CD4-positive, CD25-positive, alpha-beta regulatory T cell (primary cell): ENCODE measurements around the gene COL20A1. TPM values are rescaled to one million over a fixed set of nuclear protein-coding genes. Genes with fewer than 3 reads are reported as not detected.
"Not testable (repeated sequence)": the region's sequence is repeated elsewhere in the genome, so short reads cannot be mapped to it uniquely, and the experiment has no call there.

Experiments
- ATAC-seq, 2 donors: fragments of 150-1000 bp; cut with Tn5 transposase; one replicate each; pipeline ENCODE4 v1.10.0; 2021; ENCODE audit warnings: low read depth in 2 of 2, moderate number of reproducible peaks in 2 of 2, moderate library complexity in 1 of 2
- DNase-seq, 3 donors: peaks; one replicate each; pipeline versions ENCODE4 v3.0.0 to v3.0.0-alpha.2; 2012 to 2022; ENCODE audit warnings: mixed read lengths in 1 of 3
- H3K27ac ChIP-seq: one replicate; pipeline ENCODE4 v1.7.0; 2013; ENCODE audit warnings: mild to moderate bottlenecking, low read length; ENCODE audit not compliant: insufficient read depth, poor library complexity, severe bottlenecking
- H3K27me3 ChIP-seq: one replicate; pipeline ENCODE4 v1.7.0; 2013; ENCODE audit warnings: low read length; ENCODE audit not compliant: control insufficient read depth, insufficient read depth
- H3K36me3 ChIP-seq: one replicate; pipeline ENCODE4 v1.7.0; 2013; ENCODE audit warnings: mild to moderate bottlenecking, low read length, moderate library complexity; ENCODE audit not compliant: control insufficient read depth, insufficient read depth
- H3K4me1 ChIP-seq: 2 replicates; pipeline ENCODE4 v1.7.0; 2013; ENCODE audit warnings: mild to moderate bottlenecking, low read length; ENCODE audit not compliant: insufficient read depth, control insufficient read depth, poor library complexity, severe bottlenecking
- H3K4me3 ChIP-seq: one replicate; pipeline ENCODE4 v1.7.0; 2013; ENCODE audit warnings: low read depth, mild to moderate bottlenecking, low read length, moderate library complexity
- H3K9me3 ChIP-seq, 2 experiments: 1 replicate in 1 of 2; 2 replicates in 1 of 2; pipeline ENCODE4 v1.7.0; 2013; ENCODE audit warnings: low read length in 2 of 2, mild to moderate bottlenecking in 1 of 2, moderate library complexity in 1 of 2; ENCODE audit not compliant: control insufficient read depth in 2 of 2
- H3K27ac Mint-ChIP-seq, 3 donors: one replicate each; pipeline ENCODE4 v1.8.0; 2020 to 2022; ENCODE audit warnings: mild to moderate bottlenecking in 3 of 3, mixed read lengths in 3 of 3, moderate library complexity in 2 of 3
- H3K27me3 Mint-ChIP-seq: one replicate; pipeline ENCODE4 v1.8.0; 2022; ENCODE audit warnings: mild to moderate bottlenecking, mixed read lengths
- H3K36me3 Mint-ChIP-seq: one replicate; pipeline ENCODE4 v1.8.0; 2020; ENCODE audit warnings: mixed read lengths
- H3K4me1 Mint-ChIP-seq, 4 donors: one replicate each; pipeline ENCODE4 v1.8.0; 2020 to 2022; ENCODE audit warnings: mixed read lengths in 4 of 4, mild to moderate bottlenecking in 1 of 4
- H3K4me3 Mint-ChIP-seq, 4 donors: one replicate each; pipeline ENCODE4 v1.8.0; 2020 to 2022; ENCODE audit warnings: mild to moderate bottlenecking in 4 of 4, mixed read lengths in 4 of 4, moderate library complexity in 3 of 4
- H3K9me3 Mint-ChIP-seq, 7 donors: one replicate each; pipeline ENCODE4 v1.8.0; 2020 to 2022; ENCODE audit warnings: mixed read lengths in 7 of 7, mild to moderate bottlenecking in 3 of 7, moderate library complexity in 2 of 7
- polyA plus RNA-seq, 4 donors: library from polyadenylated mRNA; unstranded; fragments of 300-500 nt; fragmentation: Illumina TruSeq; gene quantifications; one replicate each; pipeline ENCODE4 v1.2.3, GENCODE V29; 2021
- total RNA-seq: library from RNA; stranded (reverse); gene quantifications from one replicate; pipeline ENCODE4 v1.2.3, GENCODE V29; 2022

Gene COL20A1
- total and polyA plus RNA-seq, 5 donors from 2014 or later, result 0.20 TPM; not detected in 4

DNA sequence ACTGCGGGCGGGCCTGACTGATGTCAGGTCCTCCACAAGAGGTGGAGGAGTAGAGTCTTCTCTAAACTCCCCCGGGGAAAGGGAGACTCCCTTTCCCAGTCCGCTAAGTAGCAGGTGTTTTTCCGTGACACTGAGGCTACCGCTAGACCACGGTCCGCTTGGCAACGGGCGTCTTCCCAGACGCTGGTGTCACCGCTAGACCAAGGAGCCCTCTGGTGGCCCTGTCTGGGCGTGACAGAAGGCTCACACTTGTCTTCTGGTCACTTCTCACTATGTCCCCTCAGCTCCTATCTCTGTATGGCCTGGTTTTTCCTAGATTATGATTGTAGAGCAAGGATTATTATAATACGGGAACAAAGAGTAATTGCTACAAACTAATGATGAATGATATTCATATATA lies 41.6 kb upstream of the COL20A1 start:
- DNase-seq, H3K36me3 Mint-ChIP-seq, H3K4me3 Mint-ChIP-seq, H3K27me3 ChIP-seq, H3K27ac Mint-ChIP-seq, H3K4me3 ChIP-seq, H3K9me3 ChIP-seq, H3K27ac ChIP-seq, H3K4me1 ChIP-seq, ATAC-seq, H3K9me3 Mint-ChIP-seq, H3K36me3 ChIP-seq: not testable (repeated sequence)
- Mint-ChIP-seq H3K4me1 (peaks cover 0 to 11% (median 3%) of the 10 kb centered on the region in 4 donors), H3K27me3 (peaks cover 34% of the 10 kb centered on the region)

DNA sequence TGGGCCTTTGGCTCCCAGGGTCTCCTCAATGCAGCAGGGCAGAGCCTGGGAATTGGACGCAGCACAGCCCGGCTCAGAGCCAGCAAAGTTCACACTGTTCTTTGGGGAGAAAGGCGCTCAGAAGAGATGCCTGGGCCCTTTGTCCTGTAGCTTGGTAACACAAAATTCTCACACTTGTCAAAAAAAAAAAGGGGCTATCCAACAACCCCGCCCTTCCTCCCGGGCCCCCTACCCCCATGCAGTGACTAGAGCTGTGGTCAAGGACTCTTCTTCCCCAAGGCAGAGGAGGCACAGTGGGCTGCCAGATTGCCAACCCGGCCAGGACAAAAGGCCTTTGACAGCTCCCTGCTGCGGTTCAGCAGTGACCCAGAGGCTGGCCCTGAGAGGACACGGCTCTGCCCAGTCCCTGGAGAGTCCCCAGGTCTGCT lies 40.7 kb upstream of the COL20A1 start:
- no peaks in the 10 kb centered on the region for H3K36me3 ChIP-seq
- ATAC-seq, result no peak
- no peak overlapping the region for H3K4me3 ChIP-seq
- no peak overlapping the region for H3K27ac ChIP-seq
- Mint-ChIP-seq H3K27me3 (peaks cover 38% of the 10 kb centered on the region), H3K4me3 (no peak overlapping the region), H3K27ac (no peak overlapping the region), H3K9me3 (no peaks in the 10 kb centered on the region), H3K4me1 (peaks cover 0 to 11% (median 3%) of the 10 kb centered on the region in 4 donors), H3K36me3 (no peaks in the 10 kb centered on the region)
- no peaks in the 10 kb centered on the region for H3K9me3 ChIP-seq
- peaks cover 7% of the 10 kb centered on the region for H3K27me3 ChIP-seq
- H3K4me1 ChIP-seq, result no peaks in the 10 kb centered on the region
- no peak for DNase-seq

DNA sequence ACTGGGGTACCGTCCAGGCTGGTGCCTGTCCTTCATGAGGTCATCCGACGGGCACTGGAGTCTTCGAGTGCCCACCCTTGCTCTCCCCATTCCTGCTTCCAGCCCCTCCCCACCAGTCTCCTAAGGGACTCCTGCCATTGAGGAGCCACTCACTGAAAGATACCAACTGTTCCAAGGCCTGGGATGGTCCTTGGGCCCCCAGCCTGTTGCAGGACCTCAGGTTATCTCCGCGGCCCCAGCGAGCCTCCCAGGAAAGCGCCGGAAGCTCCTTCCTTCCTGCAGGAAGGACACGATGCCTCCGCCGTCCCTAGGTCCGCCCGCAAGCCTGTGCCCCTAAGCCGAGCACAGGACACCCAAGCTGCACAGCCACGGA lies 39.9 kb upstream of the COL20A1 start:
- Histone ChIP-seq H3K36me3 (no peaks in the 10 kb centered on the region), H3K27me3 (peaks cover 7% of the 10 kb centered on the region), H3K4me1 (no peaks in the 10 kb centered on the region), H3K9me3 (no peaks in the 10 kb centered on the region), H3K4me3 (no peak overlapping the region), H3K27ac (no peak overlapping the region)
- Mint-ChIP-seq H3K27me3 (peaks cover 38% of the 10 kb centered on the region), H3K9me3 (no peaks in the 10 kb centered on the region), H3K27ac (no peak overlapping the region), H3K4me1 (peaks cover 0 to 11% (median 3%) of the 10 kb centered on the region in 4 donors), H3K4me3 (peak overlapping the region in 1 of 4 donors; percentile 46), H3K36me3 (no peaks in the 10 kb centered on the region)
- no peak for ATAC-seq
- DNase-seq, result no peak

DNA sequence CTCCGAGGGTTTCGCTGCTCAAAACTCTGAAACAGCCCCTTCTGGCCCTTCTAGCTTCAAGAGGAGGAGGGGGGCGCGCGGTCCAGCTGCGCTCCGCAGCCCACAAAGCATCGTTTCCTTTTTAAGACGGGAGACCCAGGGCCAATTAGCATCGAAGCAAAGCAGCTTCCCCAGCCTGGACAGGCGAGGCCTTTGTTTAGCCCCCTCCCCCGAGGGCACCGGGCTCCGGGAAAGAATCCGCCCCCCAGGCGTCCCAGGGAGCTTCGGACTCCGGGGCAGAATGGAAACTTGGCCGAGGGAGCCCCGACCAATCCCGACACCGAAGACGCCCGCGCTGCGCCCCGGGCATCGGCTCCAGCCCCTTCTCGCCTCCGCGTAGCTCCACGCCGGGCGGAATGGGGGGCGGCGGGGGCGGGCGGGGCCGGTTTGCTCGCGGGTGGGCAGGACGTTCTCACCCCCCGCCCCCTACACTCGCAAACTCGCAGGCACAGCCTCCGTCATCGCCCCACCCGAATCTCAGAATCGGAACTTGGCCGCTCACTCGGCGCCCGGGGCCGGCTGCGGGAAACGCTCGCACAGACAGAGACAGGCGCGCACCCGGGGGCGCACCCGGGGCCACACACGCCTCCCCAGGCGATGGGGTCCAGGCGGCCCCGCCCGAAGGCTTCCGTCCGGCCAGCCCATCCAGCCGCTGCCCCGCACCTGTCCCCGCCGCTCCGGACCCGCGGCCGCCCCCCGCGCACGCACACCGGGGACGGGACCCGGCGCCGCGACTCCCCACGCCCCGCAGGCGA lies 39.4 kb upstream of the COL20A1 start:
- no peaks in the 10 kb centered on the region for H3K9me3 Mint-ChIP-seq
- H3K4me1 Mint-ChIP-seq, result peaks cover 0 to 11% (median 3%) of the 10 kb centered on the region in 4 donors
- no peak overlapping the region for H3K27ac Mint-ChIP-seq
- peak overlapping the region in 1 of 4 donors; percentile 16 for H3K4me3 Mint-ChIP-seq
- H3K9me3 ChIP-seq, result no peaks in the 10 kb centered on the region
- DNase-seq, result no peak
- H3K27me3 ChIP-seq, result peaks cover 7% of the 10 kb centered on the region
- H3K36me3 ChIP-seq, result no peaks in the 10 kb centered on the region
- no peak overlapping the region for H3K27ac ChIP-seq
- no peak for ATAC-seq
- no peak overlapping the region for H3K4me3 ChIP-seq
- H3K36me3 Mint-ChIP-seq, result no peaks in the 10 kb centered on the region
- H3K4me1 ChIP-seq, result no peaks in the 10 kb centered on the region
- peaks cover 38% of the 10 kb centered on the region for H3K27me3 Mint-ChIP-seq

DNA sequence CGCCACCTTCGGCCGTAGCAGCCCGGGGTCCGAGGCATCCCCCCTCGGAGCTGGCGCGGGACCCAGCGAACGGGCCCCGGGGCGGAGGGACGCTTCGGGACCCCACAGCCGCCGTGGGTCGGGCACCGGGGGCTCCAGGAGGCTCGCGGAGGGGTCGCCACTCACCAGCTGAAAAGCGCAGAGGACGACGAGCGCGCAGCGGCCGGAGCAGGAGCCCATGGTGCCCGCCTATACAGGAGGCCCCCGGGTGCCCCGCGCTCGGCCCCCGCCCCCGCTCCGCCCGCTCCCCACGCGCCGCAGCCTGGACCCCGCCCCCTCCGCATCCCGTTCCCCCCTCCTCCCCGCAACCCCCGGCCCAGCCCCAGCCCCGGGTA lies 38.8 kb upstream of the COL20A1 start, which contains the start of gene NKAIN4:
NKAIN4 (minus strand) TSS at position 232 of the 374 bp plus-strand sequence; CDS start at position 219, 13 bp downstream.
- Mint-ChIP-seq H3K9me3 (no peaks in the 10 kb centered on the region), H3K4me1 (peaks cover 0 to 11% (median 3%) of the 10 kb centered on the region in 4 donors), H3K36me3 (no peaks in the 10 kb centered on the region), H3K27me3 (peaks cover 38% of the 10 kb centered on the region), H3K27ac (no peak within 1 kb of the TSS), H3K4me3 (peak within 1 kb of the TSS in 1 of 4 donors; percentile 16)
- Histone ChIP-seq H3K4me1 (no peaks in the 10 kb centered on the region), H3K9me3 (no peaks in the 10 kb centered on the region), H3K4me3 (no peak within 1 kb of the TSS), H3K27ac (no peak within 1 kb of the TSS), H3K27me3 (peaks cover 7% of the 10 kb centered on the region), H3K36me3 (no peaks in the 10 kb centered on the region)
- DNase-seq (no peak), ATAC-seq (no peak)

DNA sequence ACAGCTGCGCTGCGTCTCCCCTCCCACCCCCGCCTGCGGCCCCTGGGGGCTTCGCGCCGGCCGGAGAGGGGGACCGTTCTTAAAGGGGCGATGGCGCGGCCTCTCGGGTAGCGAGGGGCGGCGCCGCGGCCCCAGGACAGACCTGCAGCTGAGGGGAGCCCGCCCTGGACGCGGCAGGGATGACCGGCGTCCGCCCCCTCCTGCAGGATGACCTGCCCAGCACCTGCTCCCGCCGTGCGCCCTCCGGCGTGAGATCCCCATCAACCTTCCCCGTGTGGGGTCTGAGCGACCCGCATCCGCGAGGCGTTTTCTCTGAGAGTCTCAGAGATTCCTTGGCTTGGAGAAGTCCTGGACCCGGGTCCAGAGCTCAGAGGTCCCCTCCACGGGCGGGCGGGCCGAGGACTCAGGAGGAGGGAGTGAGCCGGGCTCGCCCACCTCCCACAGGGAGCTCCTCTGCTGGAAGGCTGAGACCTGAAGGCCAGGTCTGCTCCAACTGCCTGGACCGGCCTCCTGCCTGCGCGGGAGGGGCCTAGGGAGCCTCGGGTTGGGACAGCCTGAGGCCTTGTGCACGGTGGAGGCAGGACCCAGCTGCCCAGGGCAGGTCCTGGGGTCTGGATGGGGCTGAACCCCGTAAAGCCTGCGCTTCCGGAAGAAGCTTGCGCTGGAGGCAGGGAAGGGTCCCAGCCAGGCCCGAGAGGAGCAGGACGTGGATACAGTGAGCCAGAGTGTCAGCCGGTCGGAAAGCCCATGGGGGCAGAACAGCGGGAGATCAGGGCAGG lies 38.2 kb upstream of the COL20A1 start:
- Mint-ChIP-seq H3K4me3 (no peak overlapping the region), H3K4me1 (peaks cover 0 to 11% (median 3%) of the 10 kb centered on the region in 4 donors), H3K36me3 (no peaks in the 10 kb centered on the region), H3K9me3 (no peaks in the 10 kb centered on the region), H3K27ac (no peak overlapping the region), H3K27me3 (peaks cover 41% of the 10 kb centered on the region)
- DNase-seq (no peak), ATAC-seq (no peak)
- H3K9me3 ChIP-seq, result no peaks in the 10 kb centered on the region
- no peak overlapping the region for H3K27ac ChIP-seq
- H3K36me3 ChIP-seq, result no peaks in the 10 kb centered on the region
- H3K4me3 ChIP-seq, result no peak overlapping the region
- no peaks in the 10 kb centered on the region for H3K4me1 ChIP-seq
- H3K27me3 ChIP-seq, result peaks cover 7% of the 10 kb centered on the region

DNA sequence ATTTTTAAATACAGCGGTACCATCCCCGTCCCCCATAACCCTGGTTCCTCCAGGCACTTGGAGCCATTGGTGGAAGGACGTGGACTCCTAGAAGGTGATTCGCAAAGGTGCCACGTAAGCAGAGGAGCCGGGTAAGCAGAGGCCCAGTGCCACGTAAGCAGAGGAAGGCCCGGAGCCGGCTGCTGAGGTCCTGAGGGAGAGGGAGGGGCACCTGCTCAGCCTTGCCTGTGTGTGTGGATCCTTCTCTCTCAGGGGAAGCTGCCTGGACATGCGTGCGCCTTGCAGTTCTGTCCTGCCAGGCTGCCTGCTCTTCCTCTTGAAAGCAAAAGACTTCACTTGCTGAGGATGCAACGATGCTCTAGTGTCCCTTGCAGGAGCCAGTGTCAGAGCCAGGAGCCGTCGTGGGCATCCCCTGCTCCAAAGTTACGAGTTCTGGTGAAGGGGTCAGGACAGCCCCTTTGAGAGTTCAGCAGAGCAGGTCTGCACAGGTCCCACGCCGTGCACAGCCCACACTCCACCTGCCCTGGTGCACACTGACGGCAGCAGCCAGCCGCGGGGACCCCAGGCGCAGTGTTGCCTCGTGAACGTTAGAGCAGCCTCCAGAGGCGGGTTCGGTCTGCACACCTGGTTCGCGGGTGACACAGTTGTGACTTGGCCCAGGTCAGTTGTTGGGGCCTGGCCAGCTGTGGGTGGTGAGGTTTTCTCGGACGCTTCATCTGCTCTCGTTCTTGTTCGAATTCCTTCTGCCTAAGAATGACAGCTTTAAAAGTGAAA lies 36.9 kb upstream of the COL20A1 start:
- H3K4me3 Mint-ChIP-seq, result no peak overlapping the region

More for the DNA sequence above, 36.9 kb upstream of the COL20A1 start:
- no peaks in the 10 kb centered on the region for H3K9me3 Mint-ChIP-seq
- Histone ChIP-seq H3K27me3 (peaks cover 7% of the 10 kb centered on the region), H3K27ac (no peak overlapping the region), H3K36me3 (no peaks in the 10 kb centered on the region), H3K4me1 (no peaks in the 10 kb centered on the region), H3K4me3 (no peak overlapping the region), H3K9me3 (no peaks in the 10 kb centered on the region)
- peaks cover 42% of the 10 kb centered on the region for H3K27me3 Mint-ChIP-seq
- no peaks in the 10 kb centered on the region for H3K36me3 Mint-ChIP-seq
- no peak for ATAC-seq
- no peak overlapping the region for H3K27ac Mint-ChIP-seq
- peaks cover 0 to 11% (median 3%) of the 10 kb centered on the region in 4 donors for H3K4me1 Mint-ChIP-seq
- DNase-seq, result no peak
